ENCODE measurements around the gene IGFBP5. TPM values are rescaled to one million over a fixed set of nuclear protein-coding genes. Genes with fewer than 3 reads are reported as not detected.

Gene IGFBP5
- total RNA-seq, 2 donors from 2014 or later, result 35.8 to 415 TPM

DNA sequence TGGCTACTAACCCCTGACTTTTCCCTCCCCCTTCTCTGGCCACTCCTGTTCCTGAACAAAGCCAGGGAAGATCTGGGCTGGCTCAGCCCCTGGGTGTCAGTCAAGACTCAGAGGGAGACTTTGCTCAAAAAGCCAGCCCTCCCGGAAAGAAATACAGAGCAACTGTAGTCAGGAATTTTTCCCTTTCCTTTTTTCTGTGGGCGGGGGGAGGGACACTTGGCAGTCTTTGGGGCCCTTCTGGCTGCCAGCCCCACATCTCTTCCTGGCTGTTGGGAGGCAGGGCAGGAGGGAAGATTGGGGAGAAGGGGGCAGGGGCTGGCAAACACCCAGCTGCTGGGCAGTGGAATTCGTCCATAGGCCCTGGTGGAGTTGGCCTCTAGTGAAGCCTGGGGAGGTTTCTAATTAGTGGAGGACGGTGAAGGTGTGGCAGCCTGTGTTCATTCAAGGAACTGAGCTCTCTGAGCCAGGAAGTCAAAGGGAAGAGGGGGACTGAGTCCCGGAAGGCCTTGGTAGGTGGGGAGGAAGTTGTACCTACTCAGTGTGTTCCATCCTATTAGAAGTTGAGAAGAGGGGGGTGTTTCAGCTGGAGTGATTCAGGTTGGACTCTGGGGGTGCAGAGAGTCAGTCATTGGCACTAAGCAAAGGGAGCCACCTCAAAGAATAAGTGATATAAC, 51.2 kb downstream of the IGFBP5 start:
- ATAC-seq (peak; percentile 17), DNase-seq (peak; percentile 46 to 68 (median 62))
- TF ChIP-seq, protein P1, sequence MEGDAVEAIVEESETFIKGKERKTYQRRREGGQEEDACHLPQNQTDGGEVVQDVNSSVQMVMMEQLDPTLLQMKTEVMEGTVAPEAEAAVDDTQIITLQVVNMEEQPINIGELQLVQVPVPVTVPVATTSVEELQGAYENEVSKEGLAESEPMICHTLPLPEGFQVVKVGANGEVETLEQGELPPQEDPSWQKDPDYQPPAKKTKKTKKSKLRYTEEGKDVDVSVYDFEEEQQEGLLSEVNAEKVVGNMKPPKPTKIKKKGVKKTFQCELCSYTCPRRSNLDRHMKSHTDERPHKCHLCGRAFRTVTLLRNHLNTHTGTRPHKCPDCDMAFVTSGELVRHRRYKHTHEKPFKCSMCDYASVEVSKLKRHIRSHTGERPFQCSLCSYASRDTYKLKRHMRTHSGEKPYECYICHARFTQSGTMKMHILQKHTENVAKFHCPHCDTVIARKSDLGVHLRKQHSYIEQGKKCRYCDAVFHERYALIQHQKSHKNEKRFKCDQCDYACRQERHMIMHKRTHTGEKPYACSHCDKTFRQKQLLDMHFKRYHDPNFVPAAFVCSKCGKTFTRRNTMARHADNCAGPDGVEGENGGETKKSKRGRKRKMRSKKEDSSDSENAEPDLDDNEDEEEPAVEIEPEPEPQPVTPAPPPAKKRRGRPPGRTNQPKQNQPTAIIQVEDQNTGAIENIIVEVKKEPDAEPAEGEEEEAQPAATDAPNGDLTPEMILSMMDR (IDR thresholded peaks at IDR 0.05), result no peak
- TF ChIP-seq POLR2A (IDR thresholded peaks at IDR 0.05), result no peak
- Histone ChIP-seq H3K36me3 (replicated peaks in 1 of 2; ENCODE audit: insufficient read depth in 1 of 2, low read depth in 2 of 2) (no peaks in the 10 kb centered on the region), H3K27ac (peak overlapping the region; percentile 86 to 92 (median 89)), H3K4me1 (peaks cover 64% of the 10 kb centered on the region), H3K4me3 (no peak overlapping the region), H3K9me3 (no peaks in the 10 kb centered on the region), H3K27me3 (no peaks in the 10 kb centered on the region)
- WGBS, 2 donors, result 7 to 14% methylated on average over 4 to 5 of the region's 5 CpGs
- intact Hi-C loops (cut with DNase I), result no loop called here

DNA sequence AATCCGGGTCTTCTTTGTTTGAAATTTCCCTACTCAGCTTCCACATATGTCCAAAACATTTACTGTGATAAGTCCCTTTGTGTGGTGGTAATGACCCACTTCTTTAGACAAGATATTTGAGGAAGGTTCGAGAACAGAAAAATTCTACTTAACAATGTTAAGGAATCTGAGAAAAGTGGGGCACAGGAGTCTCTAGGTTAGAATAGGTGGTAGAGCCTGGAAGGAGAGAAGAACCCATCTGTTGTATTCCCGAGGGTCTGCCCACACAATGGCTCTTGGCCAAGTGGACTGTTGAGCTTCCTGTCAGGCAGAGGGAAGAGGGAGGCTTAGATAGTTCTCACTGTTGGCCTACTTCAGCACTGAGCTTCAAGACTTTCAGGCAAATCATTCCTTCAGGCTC, 57.9 kb downstream of the IGFBP5 start:
- no peaks in the 10 kb centered on the region for H3K36me3 ChIP-seq (replicated peaks in 1 of 2; ENCODE audit: insufficient read depth in 1 of 2, low read depth in 2 of 2)
- H3K4me1 ChIP-seq, result peaks cover 51% of the 10 kb centered on the region
- H3K27ac ChIP-seq, result peak overlapping the region; percentile 49 to 71 (median 64)
- ATAC-seq (no peak), DNase-seq (no peak)
- H3K27me3 ChIP-seq, result no peaks in the 10 kb centered on the region
- no peak overlapping the region for H3K4me3 ChIP-seq
- no peak for TF ChIP-seq POLR2A (IDR thresholded peaks at IDR 0.05)
- TF ChIP-seq, protein P1 (IDR thresholded peaks at IDR 0.05), result no peak
- intact Hi-C loops (cut with DNase I), result no loop called here
- H3K9me3 ChIP-seq, result no peaks in the 10 kb centered on the region
- WGBS, 2 donors, result 40 to 46% methylated on average over 3 of the region's 3 CpGs

DNA sequence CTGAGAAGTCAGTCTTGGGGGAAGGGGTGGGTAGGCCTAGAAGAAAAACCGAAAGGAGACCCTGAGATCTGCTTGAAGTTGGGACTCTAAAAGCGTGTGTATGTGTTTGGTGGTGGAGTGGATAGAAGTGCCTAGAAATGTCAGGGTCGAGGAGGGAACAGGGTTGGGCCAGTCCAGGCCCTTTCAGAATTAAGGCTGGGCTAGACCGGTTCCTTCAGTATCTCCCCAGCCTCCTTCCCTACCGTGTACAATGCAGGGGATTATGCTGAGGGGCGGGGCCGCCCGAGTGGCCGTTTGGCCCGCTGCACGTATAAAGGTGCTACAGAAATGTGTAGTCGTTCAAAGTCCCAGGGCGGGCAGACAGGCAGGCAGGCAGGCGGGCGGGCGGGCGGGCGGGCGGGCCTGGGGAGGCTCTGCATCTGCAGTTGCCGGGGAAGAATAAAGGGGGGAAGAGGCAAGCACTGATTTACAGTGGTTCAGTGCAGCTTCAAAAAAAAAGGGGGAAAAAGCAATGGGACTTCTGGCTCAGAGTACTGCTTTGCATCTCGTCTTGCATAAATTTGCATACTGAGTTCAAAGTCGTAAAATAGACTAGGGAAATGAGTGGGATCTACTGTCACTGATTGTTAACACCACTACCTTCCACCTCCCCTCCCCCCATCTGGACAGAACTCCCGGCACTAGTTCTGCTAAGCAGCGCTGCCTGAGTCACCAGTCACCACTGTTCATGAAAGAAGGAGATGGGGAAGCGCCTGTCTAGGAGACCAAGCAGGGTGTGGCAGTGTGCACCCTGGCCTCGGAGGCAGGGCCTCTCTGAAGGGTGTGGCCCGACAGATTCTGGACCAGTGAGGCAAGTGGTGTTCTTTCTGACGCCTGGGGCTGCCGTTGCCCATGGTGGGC, 58.5 kb downstream of the IGFBP5 start:
- TF ChIP-seq, protein P1 (IDR thresholded peaks at IDR 0.05), result no peak
- TF ChIP-seq POLR2A (IDR thresholded peaks at IDR 0.05), result peak in 1 of 3 donors; percentile 36
- intact Hi-C loops (cut with DNase I), result no loop called here
- peaks cover 49% of the 10 kb centered on the region for H3K4me1 ChIP-seq
- peak; percentile 39 for ATAC-seq
- H3K27ac ChIP-seq, result peak overlapping the region; percentile 49 to 71 (median 64)
- no peaks in the 10 kb centered on the region for H3K27me3 ChIP-seq
- H3K9me3 ChIP-seq, result no peaks in the 10 kb centered on the region
- H3K4me3 ChIP-seq, result no peak overlapping the region
- no peaks in the 10 kb centered on the region for H3K36me3 ChIP-seq (replicated peaks in 1 of 2; ENCODE audit: insufficient read depth in 1 of 2, low read depth in 2 of 2)
- 17 to 23% methylated on average over 28 to 29 of the region's 29 CpGs for WGBS, 2 donors
- peak; percentile 63 to 84 (median 74) for DNase-seq

DNA sequence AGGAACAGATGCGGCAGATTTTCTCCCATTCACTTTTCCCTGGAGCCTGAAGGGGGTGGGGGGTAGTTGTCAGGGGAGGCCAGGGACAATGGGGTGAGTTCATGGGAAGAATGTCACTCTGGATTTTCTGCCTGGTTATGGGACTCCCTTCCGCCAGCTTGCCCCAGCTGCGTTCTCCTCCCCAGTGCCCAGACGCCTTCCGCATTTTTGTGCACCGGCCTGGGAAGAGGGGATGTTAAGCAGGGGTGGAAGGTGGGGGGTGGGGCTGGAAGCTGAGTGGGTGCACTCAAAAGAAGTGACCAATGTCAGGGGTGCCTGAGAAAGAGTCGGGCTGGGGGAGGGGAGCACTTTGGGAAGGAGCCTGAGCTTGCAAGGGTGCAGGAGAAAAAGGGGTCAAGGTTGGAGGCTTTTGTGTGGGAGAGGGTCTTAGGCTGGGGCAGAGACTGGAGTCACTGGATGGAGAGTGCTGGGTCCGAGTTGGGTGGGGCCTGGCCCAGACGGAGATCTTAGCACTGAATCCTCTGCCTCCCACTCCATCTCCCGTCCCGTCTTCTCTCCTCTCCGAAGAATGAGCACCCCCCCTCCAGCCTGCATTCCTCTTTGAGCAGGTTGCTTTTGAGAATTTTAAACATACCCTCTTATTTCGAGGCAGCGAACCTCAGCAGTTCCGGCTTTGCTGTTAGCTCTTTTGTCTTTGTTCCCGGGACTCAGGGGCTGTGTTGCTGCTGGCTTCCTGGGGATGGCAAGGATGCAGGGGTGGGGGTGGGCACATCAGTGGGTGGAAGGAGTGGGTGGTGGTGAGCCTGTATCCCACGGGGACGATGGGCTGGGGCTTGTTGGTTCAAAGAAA, 59.4 kb downstream of the IGFBP5 start:
- peaks cover 49% of the 10 kb centered on the region for H3K4me1 ChIP-seq
- H3K27me3 ChIP-seq, result no peaks in the 10 kb centered on the region
- WGBS, 2 donors, result 22 to 34% methylated on average over 18 of the region's 18 CpGs
- H3K9me3 ChIP-seq, result no peaks in the 10 kb centered on the region
- H3K27ac ChIP-seq, result peak overlapping the region; percentile 49 to 71 (median 60)
- H3K36me3 ChIP-seq (replicated peaks in 1 of 2; ENCODE audit: insufficient read depth in 1 of 2, low read depth in 2 of 2), result no peaks in the 10 kb centered on the region
- H3K4me3 ChIP-seq, result no peak overlapping the region
- ATAC-seq (no peak), DNase-seq (peak in 2 of 4 donors; percentile 30 to 39)
- TF ChIP-seq, protein P1 (IDR thresholded peaks at IDR 0.05), result no peak
- TF ChIP-seq POLR2A (IDR thresholded peaks at IDR 0.05), result peak in 1 of 3 donors; percentile 11
- intact Hi-C loops (cut with DNase I), result no loop called here

Measured in body of pancreas (tissue), 4 donors.